Measurements from ENCODE around the gene RB1. TPM values are rescaled to one million over a fixed set of nuclear protein-coding genes. Genes with fewer than 3 reads are reported as not detected.

The RB1 gene
- polyA plus RNA-seq, 3 donors, result 18.4 to 38.8 (median 29.9) TPM

- Mint-ChIP-seq H3K36me3 (peaks cover 66 to 73% of the 10 kb centered on the region in 2 donors), H3K27me3 (ENCODE audit: low read depth in 3 of 3) (peaks cover 0 to 2% (median 2%) of the 10 kb centered on the region in 3 donors), H3K4me1 (peaks cover 2% of the 10 kb centered on the region), H3K27ac (peak overlapping the region in 2 of 7 donors; percentile 50 to 60), H3K4me3 (no peak overlapping the region), H3K9me3 (no peaks in the 10 kb centered on the region)
- intact Hi-C loops (cut with micrococcal nuclease), result no loop called here
- TF ChIP-seq CTCF (IDR thresholded peaks at IDR 0.05), result no peak
- H3K4me2 ChIP-seq (replicated peaks; ENCODE audit: extremely low read depth, low read length, poor library complexity, severe bottlenecking), result no peak overlapping the region
- no peak overlapping the region for H2AFZ ChIP-seq (ENCODE audit: insufficient read depth, low read depth, low read length, poor library complexity, severe bottlenecking)
- no peaks in the 10 kb centered on the region for H3K4me1 ChIP-seq (ENCODE audit: control insufficient read depth in 1 of 2, insufficient read depth in 2 of 2, low read length in 2 of 2)
- H3K27ac ChIP-seq (ENCODE audit: low read depth in 1 of 2, low read length in 2 of 2), result no peak overlapping the region
- 100% methylated on average over 3 of the region's 13 CpGs for WGBS (ENCODE audit: insufficient coverage)
- no peak overlapping the region for H3K4me3 ChIP-seq (replicated peaks in 1 of 3; ENCODE audit: low read depth in 2 of 3, low read length in 3 of 3)
- no peaks in the 10 kb centered on the region for H3K27me3 ChIP-seq (ENCODE audit: control insufficient read depth in 2 of 2, insufficient read depth in 2 of 2, low read length in 2 of 2)
- H3K9me3 ChIP-seq (replicated peaks in 1 of 2; ENCODE audit: control insufficient read depth in 1 of 2, insufficient read depth in 1 of 2, low read length in 2 of 2), result no peaks in the 10 kb centered on the region
- peaks cover 65 to 91% of the 10 kb centered on the region in 2 donors for H3K36me3 ChIP-seq (replicated peaks in 1 of 2; ENCODE audit: control insufficient read depth in 1 of 2, insufficient read depth in 2 of 2, low read length in 2 of 2)
- H3K79me2 ChIP-seq (ENCODE audit: insufficient read depth, low read length), result peaks cover 58% of the 10 kb centered on the region
- no peak for DNase-seq
- no peak overlapping the region for H3K9ac ChIP-seq (ENCODE audit: insufficient read depth, low read length, poor library complexity, severe bottlenecking)
- H4K20me1 ChIP-seq (ENCODE audit: insufficient read depth, low read length), result peaks cover 100% of the 10 kb centered on the region
These were observed 48.5 kb upstream of the RB1 start for GRCh38 chr13:48255090-48255489.

GRCh38 chr13:48255954-48256353 lies 47.6 kb upstream of the RB1 start:
- Histone ChIP-seq H3K4me1 (ENCODE audit: control insufficient read depth in 1 of 2, insufficient read depth in 2 of 2, low read length in 2 of 2) (no peaks in the 10 kb centered on the region), H3K79me2 (ENCODE audit: insufficient read depth, low read length) (peaks cover 49% of the 10 kb centered on the region), H3K4me3 (replicated peaks in 1 of 3; ENCODE audit: low read depth in 2 of 3, low read length in 3 of 3) (no peak overlapping the region), H3K9ac (ENCODE audit: insufficient read depth, low read length, poor library complexity, severe bottlenecking) (no peak overlapping the region), H3K27ac (ENCODE audit: low read depth in 1 of 2, low read length in 2 of 2) (no peak overlapping the region), H4K20me1 (ENCODE audit: insufficient read depth, low read length) (peaks cover 100% of the 10 kb centered on the region), H2AFZ (ENCODE audit: insufficient read depth, low read depth, low read length, poor library complexity, severe bottlenecking) (no peak overlapping the region), H3K36me3 (replicated peaks in 1 of 2; ENCODE audit: control insufficient read depth in 1 of 2, insufficient read depth in 2 of 2, low read length in 2 of 2) (peaks cover 73 to 93% of the 10 kb centered on the region in 2 donors), H3K4me2 (replicated peaks; ENCODE audit: extremely low read depth, low read length, poor library complexity, severe bottlenecking) (no peak overlapping the region), H3K9me3 (replicated peaks in 1 of 2; ENCODE audit: control insufficient read depth in 1 of 2, insufficient read depth in 1 of 2, low read length in 2 of 2) (no peaks in the 10 kb centered on the region), H3K27me3 (ENCODE audit: control insufficient read depth in 2 of 2, insufficient read depth in 2 of 2, low read length in 2 of 2) (no peaks in the 10 kb centered on the region)
- Mint-ChIP-seq H3K4me1 (peaks cover 2% of the 10 kb centered on the region), H3K36me3 (peaks cover 74 to 79% of the 10 kb centered on the region in 2 donors), H3K9me3 (no peaks in the 10 kb centered on the region), H3K27ac (peak overlapping the region in 1 of 7 donors; percentile 10), H3K27me3 (ENCODE audit: low read depth in 3 of 3) (peaks cover 0 to 2% (median 0%) of the 10 kb centered on the region in 3 donors), H3K4me3 (no peak overlapping the region)
- DNase-seq, result no peak
- TF ChIP-seq CTCF (IDR thresholded peaks at IDR 0.05), result no peak
- intact Hi-C loops (cut with micrococcal nuclease), result no loop called here
- no CpG with 5 or more reads among the region's 1 CpG for WGBS (ENCODE audit: insufficient coverage)
